HEK293T (cell line): Measurements from ENCODE around the gene PRPF40A.

ENCODE experiments used
- ARNT ChIP-seq: fragments of 450-650 bp; IDR thresholded peaks from 2 replicates; pipeline ENCODE4 v1.6.1; 2017; ENCODE audit warnings: mild to moderate bottlenecking
- BHLHE40 ChIP-seq: fragments of 450-650 bp; IDR thresholded peaks from 2 replicates; pipeline ENCODE4 v1.6.1; 2016; ENCODE audit warnings: mild to moderate bottlenecking, moderate library complexity, borderline replicate concordance
- CTBP1 ChIP-seq: fragments of 450-650 bp; IDR thresholded peaks from 2 replicates; pipeline ENCODE4 v1.6.1; 2016; ENCODE audit warnings: borderline replicate concordance
- FOXA1 ChIP-seq: fragments of 450-650 bp; IDR thresholded peaks from 2 replicates; pipeline ENCODE4 v1.6.1; 2016; ENCODE audit warnings: mild to moderate bottlenecking
- FOXK2 ChIP-seq: fragments of 450-650 bp; IDR thresholded peaks from 2 replicates; pipeline ENCODE4 v1.6.1; 2016; ENCODE audit warnings: mild to moderate bottlenecking
- FOXM1 ChIP-seq: fragments of 450-650 bp; IDR thresholded peaks from 2 replicates; pipeline ENCODE4 v1.6.1; 2017; ENCODE audit warnings: mild to moderate bottlenecking, borderline replicate concordance
- HDGF ChIP-seq: fragments of 450-650 bp; IDR thresholded peaks from 2 replicates; pipeline ENCODE4 v1.6.1; 2017; ENCODE audit warnings: antibody characterized with exemption, borderline replicate concordance
- LEF1 ChIP-seq: fragments of 450-650 bp; IDR thresholded peaks from 2 replicates; pipeline ENCODE4 v1.6.1; 2017; ENCODE audit warnings: mild to moderate bottlenecking, borderline replicate concordance
- SP1 ChIP-seq: fragments of 450-650 bp; IDR thresholded peaks from 2 replicates; pipeline ENCODE4 v1.6.1; 2017
- SUZ12 ChIP-seq: fragments of 450-650 bp; IDR thresholded peaks from 2 replicates; pipeline ENCODE4 v1.6.1; 2016; ENCODE audit warnings: mild to moderate bottlenecking
- TARDBP ChIP-seq: fragments of 450-650 bp; IDR thresholded peaks from 2 replicates; pipeline ENCODE4 v1.6.1; 2016
- TF ChIP-seq, protein P1 (sequence below): fragments of 450-650 bp; IDR thresholded peaks from 2 replicates; pipeline ENCODE4 v1.6.1; 2016

GRCh38 chr2:152602750-152603149 lies 114.5 kb downstream of the PRPF40A start:
- TF ChIP-seq SUZ12 (no peak), FOXM1 (no peak), LEF1 (no peak), SP1 (no peak), TARDBP (no peak), FOXK2 (no peak), CTBP1 (no peak), HDGF (no peak), ARNT (no peak), FOXA1 (no peak), BHLHE40 (no peak)
- TF ChIP-seq, protein P1, sequence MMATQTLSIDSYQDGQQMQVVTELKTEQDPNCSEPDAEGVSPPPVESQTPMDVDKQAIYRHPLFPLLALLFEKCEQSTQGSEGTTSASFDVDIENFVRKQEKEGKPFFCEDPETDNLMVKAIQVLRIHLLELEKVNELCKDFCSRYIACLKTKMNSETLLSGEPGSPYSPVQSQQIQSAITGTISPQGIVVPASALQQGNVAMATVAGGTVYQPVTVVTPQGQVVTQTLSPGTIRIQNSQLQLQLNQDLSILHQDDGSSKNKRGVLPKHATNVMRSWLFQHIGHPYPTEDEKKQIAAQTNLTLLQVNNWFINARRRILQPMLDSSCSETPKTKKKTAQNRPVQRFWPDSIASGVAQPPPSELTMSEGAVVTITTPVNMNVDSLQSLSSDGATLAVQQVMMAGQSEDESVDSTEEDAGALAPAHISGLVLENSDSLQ = no peak
